GM19023 (cell line): ENCODE results near the gene DSG3.

ENCODE experiments used
- ATAC-seq: cut with Tn5 transposase; IDR thresholded peaks from one replicate; pipeline ENCODE4 v1.9.1; 2021; ENCODE audit warnings: mild to moderate bottlenecking, moderate library complexity; ENCODE audit not compliant: unreplicated experiment

Gene DSG3

DNA sequence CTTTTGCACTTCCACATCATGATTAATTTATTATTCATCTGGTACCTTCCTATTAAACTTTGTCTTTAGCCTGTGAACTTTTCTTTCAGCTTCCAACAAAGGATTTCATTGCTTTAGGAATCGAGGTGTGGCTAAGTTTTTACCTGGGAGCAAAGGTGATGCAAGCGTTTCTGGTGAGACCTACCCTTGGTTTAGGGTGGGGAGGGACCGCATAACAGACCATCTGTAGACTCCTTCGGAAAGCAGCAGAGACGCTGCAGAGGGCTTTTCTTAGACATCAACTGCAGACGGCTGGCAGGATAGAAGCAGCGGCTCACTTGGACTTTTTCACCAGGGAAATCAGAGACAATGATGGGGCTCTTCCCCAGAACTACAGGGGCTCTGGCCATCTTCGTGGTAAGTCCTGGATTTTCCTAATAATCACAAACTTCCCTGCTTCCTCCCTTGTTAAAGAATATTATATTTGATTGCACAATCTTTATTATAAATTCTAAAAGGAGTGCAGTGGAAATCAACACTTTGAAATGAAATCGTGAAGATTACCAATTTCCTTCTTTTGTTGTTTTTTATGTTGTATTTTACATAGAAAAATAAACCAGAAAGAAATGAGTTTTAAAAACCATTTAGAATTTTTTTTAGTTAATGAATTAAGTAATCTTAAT lies at the start of gene DSG3:
DSG3 (plus strand) TSS at position 212 of the 662 bp plus-strand sequence; CDS start at position 349, 137 bp downstream.
- no peak for ATAC-seq

DNA sequence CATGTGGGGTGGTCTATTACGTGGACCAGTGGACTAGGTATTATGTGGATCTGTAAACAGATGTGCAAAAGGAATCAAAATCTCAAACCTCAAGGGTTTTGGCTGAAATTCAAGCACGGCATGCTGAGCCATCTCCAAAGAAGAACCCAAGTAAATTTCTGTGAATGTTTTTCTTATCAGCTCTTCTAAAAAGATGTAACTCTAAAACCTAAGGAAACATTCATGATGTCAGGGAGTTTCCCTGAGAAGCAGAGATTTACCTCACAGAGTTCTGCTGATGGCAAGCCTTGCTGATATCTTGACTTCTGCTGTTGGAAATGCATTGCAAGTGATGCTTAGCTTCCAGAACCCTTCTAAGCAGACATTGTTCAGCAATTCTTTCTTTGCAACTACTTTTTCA lies 49.4 kb upstream of the DSG3 start:
- ATAC-seq: no peak

GRCh38 chr18:31399306-31400032 lies 48.1 kb upstream of the DSG3 start:
- ATAC-seq: no peak

DNA sequence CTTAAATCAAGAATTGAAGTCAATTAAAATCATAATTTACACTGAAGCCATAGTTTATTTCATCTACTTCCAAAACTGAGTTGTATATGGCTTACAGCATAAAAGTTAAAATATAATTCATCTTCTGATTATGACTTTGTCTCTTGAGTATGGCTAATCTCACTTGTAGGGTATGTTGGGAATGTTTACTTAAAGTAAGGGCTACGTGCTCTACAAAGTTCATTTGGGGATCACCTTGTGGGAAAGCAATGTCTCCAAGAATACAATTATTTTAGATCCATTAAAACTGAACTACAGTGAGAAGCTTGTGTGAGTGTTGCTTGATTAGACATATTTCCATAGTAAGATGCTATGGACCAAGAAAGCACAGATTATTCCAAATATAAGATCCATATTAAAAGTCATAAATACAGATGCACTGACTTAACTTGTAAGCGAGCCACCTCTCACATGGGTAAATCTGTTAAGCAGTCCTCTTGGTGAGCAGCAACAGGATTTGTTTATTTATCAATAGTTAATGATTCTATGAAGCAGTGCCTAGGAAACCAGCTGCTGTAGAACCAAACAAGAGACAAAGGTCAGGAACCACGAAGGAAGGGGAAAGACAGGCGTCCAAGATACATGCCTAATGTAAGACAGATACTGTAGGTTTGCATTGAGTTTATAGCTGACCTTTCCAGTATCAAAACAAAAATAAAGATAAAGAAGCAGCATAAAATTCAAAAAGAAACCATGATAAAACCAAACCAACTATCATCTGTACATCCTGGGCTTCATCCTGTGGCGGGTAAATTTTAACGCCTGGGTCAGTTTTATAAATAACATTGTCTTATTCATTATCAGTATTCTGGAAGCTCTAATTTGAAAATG lies 46.1 kb upstream of the DSG3 start:
- ATAC-seq: no peak

GRCh38 chr18:31402026-31402373 lies 45.5 kb upstream of the DSG3 start:
- ATAC-seq: no peak

DNA sequence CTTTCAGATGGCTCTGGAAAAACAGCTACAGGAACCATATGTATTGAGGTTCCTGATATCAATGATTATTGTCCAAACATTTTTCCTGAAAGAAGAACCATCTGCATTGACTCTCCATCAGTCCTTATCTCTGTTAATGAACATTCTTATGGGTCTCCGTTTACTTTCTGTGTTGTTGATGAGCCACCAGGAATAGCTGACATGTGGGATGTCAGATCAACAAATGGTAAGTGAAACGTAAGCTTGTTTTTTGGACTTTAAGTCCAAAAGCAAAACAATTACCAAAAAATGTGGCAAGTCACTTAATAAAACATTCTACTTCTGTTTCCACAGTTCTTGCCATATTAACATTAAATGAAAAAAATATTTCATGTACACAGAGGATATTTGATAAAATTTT lies 44.1 kb upstream of the DSG3 start:
- ATAC-seq: no peak

GRCh38 chr18:31407649-31408048 lies 39.9 kb upstream of the DSG3 start:
- ATAC-seq: no peak

DNA sequence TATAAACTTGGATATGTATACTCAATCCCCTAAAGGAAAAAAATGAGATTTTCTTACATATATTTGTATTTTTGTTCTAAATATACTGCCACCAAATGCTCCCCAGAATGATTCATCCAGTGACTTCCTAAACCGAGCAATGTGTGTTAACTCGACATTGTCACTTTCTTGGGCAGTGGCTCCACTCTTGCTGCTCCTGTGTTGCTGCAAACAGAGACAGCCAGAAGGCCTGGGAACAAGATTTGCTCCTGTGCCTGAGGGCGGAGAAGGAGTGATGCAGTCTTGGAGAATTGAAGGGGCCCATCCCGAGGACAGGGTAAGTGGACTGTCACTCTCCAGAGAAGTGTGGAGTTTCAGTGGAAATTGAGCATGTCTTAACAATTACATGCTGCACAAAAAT lies 38.3 kb upstream of the DSG3 start:
- no peak for ATAC-seq

GRCh38 chr18:31410716-31411483 lies 36.6 kb upstream of the DSG3 start:
- no peak for ATAC-seq

GRCh38 chr18:31413137-31413536 lies 34.4 kb upstream of the DSG3 start:
- no peak for ATAC-seq

DNA sequence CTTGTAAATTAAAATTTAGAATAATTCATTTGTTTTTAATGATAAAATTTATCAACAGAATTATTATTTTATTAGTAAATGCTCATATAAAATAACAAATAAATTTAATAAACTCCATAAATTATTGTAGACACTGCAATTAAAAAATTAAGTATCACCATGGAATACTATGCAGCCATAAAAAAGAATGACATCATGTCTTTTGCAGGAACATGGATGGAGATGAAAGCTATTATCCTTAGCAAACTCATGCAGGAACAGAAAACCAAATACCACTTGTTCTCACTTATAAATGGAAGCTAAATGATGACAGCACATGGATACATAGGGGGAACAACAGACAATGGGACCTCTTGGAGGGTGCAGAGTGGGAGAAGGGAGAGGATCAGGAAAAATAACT lies 29.7 kb upstream of the DSG3 start:
- no peak for ATAC-seq

- no peak for ATAC-seq
Observed at GRCh38 chr18:31419457-31419932, 28.0 kb upstream of the DSG3 start.

GRCh38 chr18:31420032-31420431 lies 27.5 kb upstream of the DSG3 start:
- ATAC-seq: no peak

GRCh38 chr18:31420524-31420923 lies 27.0 kb upstream of the DSG3 start:
- no peak for ATAC-seq

- peak; percentile 57 for ATAC-seq
Observed at GRCh38 chr18:31424383-31424988, 23.1 kb upstream of the DSG3 start.

DNA sequence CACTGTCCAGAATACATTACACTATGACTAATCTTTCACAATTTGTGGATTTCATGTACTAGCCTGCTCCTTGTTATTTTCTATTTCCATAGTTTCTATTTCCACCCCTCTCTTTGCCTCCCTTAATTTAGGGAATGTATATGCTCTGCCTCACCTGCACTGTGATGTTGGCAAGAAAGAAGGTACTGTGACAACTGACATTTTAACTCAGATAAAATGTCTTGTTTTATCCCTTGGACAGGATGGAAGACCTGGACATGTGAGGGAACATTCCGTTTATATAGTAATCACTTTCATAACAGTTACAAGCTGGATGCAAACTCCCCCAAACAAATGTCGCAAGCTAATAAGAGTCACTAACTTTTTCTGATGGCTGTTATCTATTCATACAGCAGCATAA lies 21.5 kb upstream of the DSG3 start:
- ATAC-seq: no peak

DNA sequence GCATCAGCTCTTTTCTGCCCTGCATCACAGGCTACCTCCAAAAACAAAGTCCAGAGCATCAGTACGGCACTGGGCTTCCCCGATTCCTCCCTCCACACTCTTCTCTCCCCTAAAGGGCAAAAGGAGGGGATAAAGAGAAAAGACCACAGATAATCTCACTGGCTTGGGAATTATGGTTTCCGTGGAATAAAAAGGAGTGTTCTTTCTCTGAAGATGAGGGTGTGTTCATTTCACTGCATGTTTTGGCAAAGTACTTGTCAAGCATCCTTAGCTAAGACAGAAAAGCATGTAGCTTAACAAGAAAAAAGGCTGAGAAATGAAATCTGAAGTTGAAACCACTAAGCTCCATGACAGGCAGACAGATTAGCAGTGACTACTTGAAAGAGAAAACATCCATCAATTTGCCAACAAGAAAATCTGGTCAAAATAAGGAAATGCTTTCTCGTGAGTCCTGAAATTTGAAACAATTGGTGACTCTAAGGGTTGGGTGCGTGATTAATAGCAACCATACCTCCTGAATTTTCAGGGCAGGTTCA lies 20.6 kb upstream of the DSG3 start:
- no peak for ATAC-seq

- no peak for ATAC-seq
Observed at GRCh38 chr18:31428211-31428610, 19.3 kb upstream of the DSG3 start.

- no peak for ATAC-seq
Observed at GRCh38 chr18:31429623-31430022, 17.9 kb upstream of the DSG3 start.

GRCh38 chr18:31430072-31430471 lies 17.5 kb upstream of the DSG3 start:
- ATAC-seq: no peak
